IPS-20b (cell line): Measurements from ENCODE around the gene ITGB5.

Experiments used
- H3K27ac ChIP-seq: one replicate; pipeline ENCODE4 v1.5.1; 2013; ENCODE audit warnings: low read length
- H3K27me3 ChIP-seq: 2 replicates; pipeline ENCODE4 v1.6.1; 2013; ENCODE audit warnings: mild to moderate bottlenecking, low read length, inconsistent platforms; ENCODE audit not compliant: insufficient read depth
- H3K36me3 ChIP-seq: 2 replicates; pipeline ENCODE4 v1.6.1; 2013; ENCODE audit warnings: low read depth, mild to moderate bottlenecking, inconsistent platforms, low read length, moderate library complexity; ENCODE audit not compliant: insufficient read depth
- H3K4me1 ChIP-seq: 2 replicates; pipeline ENCODE4 v1.6.1; 2013; ENCODE audit warnings: mild to moderate bottlenecking, control low read depth, inconsistent platforms, low read length, moderate library complexity; ENCODE audit not compliant: insufficient read depth
- H3K4me3 ChIP-seq: 2 replicates; pipeline ENCODE4 v1.5.1; 2013; ENCODE audit warnings: mild to moderate bottlenecking, low read length, inconsistent platforms
- H3K9ac ChIP-seq: 2 replicates; pipeline ENCODE4 v1.6.1; 2013; ENCODE audit warnings: low read depth, mild to moderate bottlenecking, inconsistent platforms, low read length, moderate library complexity
- H3K9me3 ChIP-seq: 2 replicates; pipeline ENCODE4 v1.6.1; 2013; ENCODE audit warnings: mild to moderate bottlenecking, low read depth, low read length, inconsistent platforms; ENCODE audit not compliant: insufficient read depth

ITGB5 gene

GRCh38 chr3:124888482-124889441, 1.6 kb upstream of the ITGB5 start:
- H3K4me1 ChIP-seq: peaks cover 27% of the 10 kb centered on the region
- no peaks in the 10 kb centered on the region; the same call in 1 of the 2 replicates for H3K36me3 ChIP-seq
- H3K9me3 ChIP-seq: no peaks in the 10 kb centered on the region
- H3K4me3 ChIP-seq: peak overlapping the region; percentile 81
- H3K27me3 ChIP-seq: peaks cover 4% of the 10 kb centered on the region; the same call in 1 of the 2 replicates
- H3K9ac ChIP-seq: peak overlapping the region; percentile 71
- H3K27ac ChIP-seq: peak overlapping the region; percentile 39

- peak overlapping the region; percentile 71 for H3K9ac ChIP-seq
- no peaks in the 10 kb centered on the region; the same call in 1 of the 2 replicates for H3K36me3 ChIP-seq
- no peak overlapping the region for H3K27ac ChIP-seq
- no peaks in the 10 kb centered on the region for H3K9me3 ChIP-seq
- peaks cover 4% of the 10 kb centered on the region; the same call in 1 of the 2 replicates for H3K27me3 ChIP-seq
- H3K4me1 ChIP-seq: peaks cover 35% of the 10 kb centered on the region
- peak overlapping the region; percentile 81; the same call in 1 of the 2 replicates for H3K4me3 ChIP-seq
Measured at GRCh38 chr3:124887932-124888298, 750 bp upstream of the ITGB5 start.

GRCh38 chr3:124886168-124887056, 753 bp downstream of the ITGB5 start:
- Histone ChIP-seq H3K27ac (no peak overlapping the region), H3K4me1 (peaks cover 47% of the 10 kb centered on the region), H3K27me3 (peaks cover 4% of the 10 kb centered on the region; the same call in 1 of the 2 replicates), H3K4me3 (peak overlapping the region; percentile 83), H3K9ac (peak overlapping the region; percentile 85), H3K36me3 (no peaks in the 10 kb centered on the region; the same call in 1 of the 2 replicates), H3K9me3 (no peaks in the 10 kb centered on the region)

GRCh38 chr3:124885466-124886167, 1.5 kb downstream of the ITGB5 start:
- Histone ChIP-seq H3K36me3 (no peaks in the 10 kb centered on the region; the same call in 1 of the 2 replicates), H3K27ac (no peak overlapping the region), H3K9ac (peak overlapping the region; percentile 85), H3K4me1 (peaks cover 47% of the 10 kb centered on the region), H3K4me3 (peak overlapping the region; percentile 83), H3K9me3 (no peaks in the 10 kb centered on the region), H3K27me3 (peaks cover 4% of the 10 kb centered on the region; the same call in 1 of the 2 replicates)

- Histone ChIP-seq H3K27ac (no peak overlapping the region), H3K36me3 (no peaks in the 10 kb centered on the region; the same call in 1 of the 2 replicates), H3K4me1 (peaks cover 47% of the 10 kb centered on the region), H3K27me3 (peaks cover 4% of the 10 kb centered on the region; the same call in 1 of the 2 replicates), H3K4me3 (peak overlapping the region; percentile 23), H3K9ac (no peak overlapping the region), H3K9me3 (no peaks in the 10 kb centered on the region)
Measured at GRCh38 chr3:124884474-124885101, 2.6 kb downstream of the ITGB5 start.

- Histone ChIP-seq H3K36me3 (no peaks in the 10 kb centered on the region; the same call in 1 of the 2 replicates), H3K9ac (peak overlapping the region; percentile 13; the same call in 1 of the 2 replicates), H3K9me3 (no peaks in the 10 kb centered on the region), H3K27ac (no peak overlapping the region), H3K4me1 (peaks cover 42% of the 10 kb centered on the region), H3K27me3 (peaks cover 4% of the 10 kb centered on the region; the same call in 1 of the 2 replicates), H3K4me3 (peak overlapping the region; percentile 14; the same call in 1 of the 2 replicates)
Measured at GRCh38 chr3:124883766-124884473, 3.2 kb downstream of the ITGB5 start.

GRCh38 chr3:124882816-124883747, 4.1 kb downstream of the ITGB5 start:
- Histone ChIP-seq H3K27me3 (peaks cover under 1% of the 10 kb centered on the region; the same call in 1 of the 2 replicates), H3K4me1 (peaks cover 35% of the 10 kb centered on the region), H3K9me3 (no peaks in the 10 kb centered on the region), H3K36me3 (no peaks in the 10 kb centered on the region; the same call in 1 of the 2 replicates), H3K4me3 (peak overlapping the region; percentile 27; the same call in 1 of the 2 replicates), H3K27ac (no peak overlapping the region), H3K9ac (peak overlapping the region; percentile 13; the same call in 1 of the 2 replicates)

- H3K4me1 ChIP-seq: peaks cover 33% of the 10 kb centered on the region
- H3K27ac ChIP-seq: no peak overlapping the region
Measured at GRCh38 chr3:124881976-124882697, 5.0 kb downstream of the ITGB5 start.

GRCh38 chr3:124879337-124879680, 7.9 kb downstream of the ITGB5 start:
- no peak overlapping the region for H3K27ac ChIP-seq
- H3K4me1 ChIP-seq: peaks cover 29% of the 10 kb centered on the region
- H3K9ac ChIP-seq: no peak overlapping the region
- H3K4me3 ChIP-seq: no peak overlapping the region
- H3K9me3 ChIP-seq: no peaks in the 10 kb centered on the region
- H3K27me3 ChIP-seq: no peaks in the 10 kb centered on the region
- H3K36me3 ChIP-seq: no peaks in the 10 kb centered on the region; the same call in 1 of the 2 replicates

More at GRCh38 chr3:124881976-124882697, 5.0 kb downstream of the ITGB5 start:
- Histone ChIP-seq H3K4me3 (no peak overlapping the region; the same call in 1 of the 2 replicates), H3K9me3 (no peaks in the 10 kb centered on the region), H3K27me3 (no peaks in the 10 kb centered on the region), H3K9ac (no peak overlapping the region), H3K36me3 (no peaks in the 10 kb centered on the region; the same call in 1 of the 2 replicates)
